Right forelimb (tissue), 1 donor: ENCODE measurements around the gene CHORDC1.
"Not testable (repeated sequence)": the region's sequence is repeated elsewhere in the genome, so short reads cannot be mapped to it uniquely, and the experiment has no call there.

Experiments used
- DNase-seq: peaks from one replicate; pipeline ENCODE4 v3.0.0-alpha.2; 2018

The CHORDC1 gene

GRCh38 chr11:90213322-90213721 lies 9.5 kb downstream of the CHORDC1 start:
- DNase-seq = no peak

GRCh38 chr11:90208857-90209256 lies 14.0 kb downstream of the CHORDC1 start:
- DNase-seq = no peak

GRCh38 chr11:90207992-90208391 lies 14.9 kb downstream of the CHORDC1 start:
- DNase-seq = not testable (repeated sequence)

GRCh38 chr11:90204832-90205646 lies 17.8 kb downstream of the CHORDC1 start:
- no peak for DNase-seq

GRCh38 chr11:90204407-90204806 lies 18.4 kb downstream of the CHORDC1 start:
- no peak for DNase-seq

GRCh38 chr11:90202342-90202741 lies 20.5 kb downstream of the CHORDC1 start:
- DNase-seq = no peak

- DNase-seq = no peak
Measured at GRCh38 chr11:90197377-90197776, 25.5 kb downstream of the CHORDC1 start.

- no peak for DNase-seq
Measured at GRCh38 chr11:90192869-90193582, 29.8 kb downstream of the CHORDC1 start.

- no peak for DNase-seq
Measured at GRCh38 chr11:90189011-90189410, 33.8 kb downstream of the CHORDC1 start.

- no peak for DNase-seq
Measured at GRCh38 chr11:90187839-90188238, 35.0 kb downstream of the CHORDC1 start.

- DNase-seq = no peak
Measured at GRCh38 chr11:90179923-90180322, 42.9 kb downstream of the CHORDC1 start.

GRCh38 chr11:90178751-90179150 lies 44.1 kb downstream of the CHORDC1 start:
- DNase-seq = no peak

- no peak for DNase-seq
Measured at GRCh38 chr11:90176069-90176468, 46.8 kb downstream of the CHORDC1 start.

- no peak for DNase-seq
Measured at GRCh38 chr11:90171359-90171758, 51.5 kb downstream of the CHORDC1 start.

- no peak for DNase-seq
Measured at GRCh38 chr11:90168571-90168970, 54.3 kb downstream of the CHORDC1 start.

GRCh38 chr11:90167704-90168103 lies 55.1 kb downstream of the CHORDC1 start:
- DNase-seq = not testable (repeated sequence)

- DNase-seq = not testable (repeated sequence)
Measured at GRCh38 chr11:90166982-90167573, 55.8 kb downstream of the CHORDC1 start.
